Calu3 (cell line): ENCODE results near the gene NLGN1. TPM values are rescaled to one million over a fixed set of nuclear protein-coding genes. Genes with fewer than 3 reads are reported as not detected.

ENCODE experiments used
- BruUV-seq: library from RNA; stranded (reverse); fragments of 400-500 nt; replicated peaks from 2 replicates; lab custom pipeline; 2021; lab: Mats Ljungman, UMichigan
- CTCF ChIA-PET: fragments of 300-600 bp; sonication (Branson Sonifier 250); formaldehyde crosslinking; loops from one replicate; lab custom pipeline; 2022; ENCODE audit warnings: antibody characterized with exemption; lab: Charles Lee
- DNase-seq: peaks from one replicate; pipeline ENCODE4 v3.0.0; 2022
- H3K27ac Mint-ChIP-seq: one replicate; pipeline ENCODE4 v1.8.0; 2022; ENCODE audit warnings: mixed read lengths; ENCODE audit not compliant: unreplicated experiment
- H3K27me3 Mint-ChIP-seq: one replicate; pipeline ENCODE4 v1.8.0; 2022; ENCODE audit warnings: mixed read lengths; ENCODE audit not compliant: unreplicated experiment
- H3K36me3 Mint-ChIP-seq: one replicate; pipeline ENCODE4 v1.8.0; 2022; ENCODE audit warnings: mild to moderate bottlenecking, moderate library complexity, mixed read lengths; ENCODE audit not compliant: insufficient read depth, unreplicated experiment
- H3K4me1 Mint-ChIP-seq: one replicate; pipeline ENCODE4 v1.8.0; 2022; ENCODE audit warnings: mild to moderate bottlenecking, low read depth, mixed read lengths; ENCODE audit not compliant: unreplicated experiment
- H3K4me3 Mint-ChIP-seq: one replicate; pipeline ENCODE4 v1.8.0; 2022; ENCODE audit warnings: mild to moderate bottlenecking, low read depth, moderate library complexity, mixed read lengths; ENCODE audit not compliant: unreplicated experiment
- H3K9me3 Mint-ChIP-seq: one replicate; pipeline ENCODE4 v1.8.0; 2022; ENCODE audit warnings: low read depth, mixed read lengths; ENCODE audit not compliant: unreplicated experiment
- CTCF ChIP-seq: fragments of 200-600 bp; IDR thresholded peaks from one replicate; pipeline ENCODE4 v1.8.0; 2022; ENCODE audit warnings: antibody characterized with exemption; ENCODE audit not compliant: unreplicated experiment
- intact Hi-C: fragments of 100-400 bp; cut with micrococcal nuclease; formaldehyde crosslinking; loops from one replicate; pipeline ENCODE4 v1.10.0; 2022; ENCODE audit not compliant: unreplicated experiment
- total RNA-seq: library from RNA; stranded (reverse); gene quantifications from 2 replicates; pipeline ENCODE4 v1.2.3, GENCODE V29; 2022

Gene NLGN1
- total RNA-seq, 1 experiment from 2014 or later = 2.6 TPM

- no peak overlapping the region for H3K27ac Mint-ChIP-seq
- intact Hi-C loops = no loop called here
Observed at GRCh38 chr3:174331095-174331800, 933.7 kb downstream of the NLGN1 start.

GRCh38 chr3:174332391-174332790 lies 934.8 kb downstream of the NLGN1 start:
- no peaks in the 10 kb centered on the region for H3K27me3 Mint-ChIP-seq
- H3K4me1 Mint-ChIP-seq = no peaks in the 10 kb centered on the region
- no peak overlapping the region for H3K27ac Mint-ChIP-seq
- no TSS peak for BruUV-seq
- no peak for DNase-seq
- peaks cover 2% of the 10 kb centered on the region for H3K9me3 Mint-ChIP-seq
- H3K4me3 Mint-ChIP-seq = no peak overlapping the region
- intact Hi-C loops = no loop called here
- H3K36me3 Mint-ChIP-seq = no peaks in the 10 kb centered on the region
- CTCF ChIA-PET = no interaction called here
- no peak for TF ChIP-seq CTCF

More at GRCh38 chr3:174331095-174331800, 933.7 kb downstream of the NLGN1 start:
- Mint-ChIP-seq H3K36me3 (no peaks in the 10 kb centered on the region), H3K4me3 (no peak overlapping the region), H3K27me3 (no peaks in the 10 kb centered on the region), H3K4me1 (no peaks in the 10 kb centered on the region), H3K9me3 (peaks cover 2% of the 10 kb centered on the region)
- DNase-seq = no peak
- no TSS peak for BruUV-seq
- TF ChIP-seq CTCF = no peak
- CTCF ChIA-PET = interaction anchor here (0.7 to 1.2 kb wide), 2 partner anchors 10 to 949 kb away, joined by 3 to 4 read pairs; no protein-coding TSS in a partner anchor

GRCh38 chr3:174333640-174334039 lies 936.1 kb downstream of the NLGN1 start:
- Mint-ChIP-seq H3K4me1 (no peaks in the 10 kb centered on the region), H3K36me3 (no peaks in the 10 kb centered on the region), H3K9me3 (peaks cover 2% of the 10 kb centered on the region), H3K27ac (no peak overlapping the region), H3K27me3 (no peaks in the 10 kb centered on the region), H3K4me3 (no peak overlapping the region)
- no peak for DNase-seq
- TF ChIP-seq CTCF = no peak
- no TSS peak for BruUV-seq
- intact Hi-C loops = no loop called here
- CTCF ChIA-PET = no interaction called here

- Mint-ChIP-seq H3K27me3 (no peaks in the 10 kb centered on the region), H3K9me3 (peaks cover 2% of the 10 kb centered on the region), H3K4me1 (no peaks in the 10 kb centered on the region), H3K4me3 (no peak overlapping the region), H3K27ac (no peak overlapping the region), H3K36me3 (no peaks in the 10 kb centered on the region)
- no peak for TF ChIP-seq CTCF
- intact Hi-C loops = no loop called here
- BruUV-seq = no TSS peak
- CTCF ChIA-PET = interaction anchor here (0.6 kb wide), 1 partner anchor 29 kb away, joined by 4 read pairs; no protein-coding TSS in a partner anchor
- no peak for DNase-seq
Observed at GRCh38 chr3:174334111-174334510, 936.6 kb downstream of the NLGN1 start.
